22Rv1 (cell line): ENCODE measurements around the gene HOXC12.

ENCODE experiments used
- H3K27ac ChIP-seq: fragments of 450-650 bp; 2 replicates; pipeline ENCODE4 v1.5.1; 2017
- ZFX ChIP-seq: fragments of 450-650 bp; IDR thresholded peaks from 2 replicates; pipeline ENCODE4 v1.6.1; 2017; ENCODE audit warnings: antibody characterized with exemption, borderline replicate concordance
- TF ChIP-seq, protein P1 (sequence below): fragments of 450-650 bp; IDR thresholded peaks from 2 replicates; pipeline ENCODE4 v1.5.1; 2017; ENCODE audit warnings: mild to moderate bottlenecking

HOXC12 gene

DNA sequence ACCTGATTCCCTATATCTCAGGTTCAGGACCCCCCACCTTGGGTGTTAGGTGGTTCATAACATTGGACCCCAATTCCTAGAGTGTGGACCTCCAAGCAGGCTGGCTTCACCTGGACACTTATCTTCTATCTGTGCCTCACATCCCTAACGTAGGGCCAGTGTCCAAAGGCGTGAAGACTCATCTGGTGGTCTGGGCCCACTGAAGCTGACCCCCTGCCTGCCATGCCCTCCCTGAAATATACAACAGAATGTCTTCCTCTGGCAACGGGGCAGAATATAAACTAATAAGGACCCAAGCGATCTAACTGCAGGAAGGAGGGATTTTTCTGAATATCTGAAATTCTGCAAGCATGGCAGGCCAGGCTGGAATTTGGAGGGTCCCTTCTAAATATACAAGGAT is 10.5 kb upstream of the HOXC12 start:
- no peak for TF ChIP-seq ZFX
- TF ChIP-seq, protein P1, sequence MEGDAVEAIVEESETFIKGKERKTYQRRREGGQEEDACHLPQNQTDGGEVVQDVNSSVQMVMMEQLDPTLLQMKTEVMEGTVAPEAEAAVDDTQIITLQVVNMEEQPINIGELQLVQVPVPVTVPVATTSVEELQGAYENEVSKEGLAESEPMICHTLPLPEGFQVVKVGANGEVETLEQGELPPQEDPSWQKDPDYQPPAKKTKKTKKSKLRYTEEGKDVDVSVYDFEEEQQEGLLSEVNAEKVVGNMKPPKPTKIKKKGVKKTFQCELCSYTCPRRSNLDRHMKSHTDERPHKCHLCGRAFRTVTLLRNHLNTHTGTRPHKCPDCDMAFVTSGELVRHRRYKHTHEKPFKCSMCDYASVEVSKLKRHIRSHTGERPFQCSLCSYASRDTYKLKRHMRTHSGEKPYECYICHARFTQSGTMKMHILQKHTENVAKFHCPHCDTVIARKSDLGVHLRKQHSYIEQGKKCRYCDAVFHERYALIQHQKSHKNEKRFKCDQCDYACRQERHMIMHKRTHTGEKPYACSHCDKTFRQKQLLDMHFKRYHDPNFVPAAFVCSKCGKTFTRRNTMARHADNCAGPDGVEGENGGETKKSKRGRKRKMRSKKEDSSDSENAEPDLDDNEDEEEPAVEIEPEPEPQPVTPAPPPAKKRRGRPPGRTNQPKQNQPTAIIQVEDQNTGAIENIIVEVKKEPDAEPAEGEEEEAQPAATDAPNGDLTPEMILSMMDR, result no peak
- H3K27ac ChIP-seq, result no peak overlapping the region

DNA sequence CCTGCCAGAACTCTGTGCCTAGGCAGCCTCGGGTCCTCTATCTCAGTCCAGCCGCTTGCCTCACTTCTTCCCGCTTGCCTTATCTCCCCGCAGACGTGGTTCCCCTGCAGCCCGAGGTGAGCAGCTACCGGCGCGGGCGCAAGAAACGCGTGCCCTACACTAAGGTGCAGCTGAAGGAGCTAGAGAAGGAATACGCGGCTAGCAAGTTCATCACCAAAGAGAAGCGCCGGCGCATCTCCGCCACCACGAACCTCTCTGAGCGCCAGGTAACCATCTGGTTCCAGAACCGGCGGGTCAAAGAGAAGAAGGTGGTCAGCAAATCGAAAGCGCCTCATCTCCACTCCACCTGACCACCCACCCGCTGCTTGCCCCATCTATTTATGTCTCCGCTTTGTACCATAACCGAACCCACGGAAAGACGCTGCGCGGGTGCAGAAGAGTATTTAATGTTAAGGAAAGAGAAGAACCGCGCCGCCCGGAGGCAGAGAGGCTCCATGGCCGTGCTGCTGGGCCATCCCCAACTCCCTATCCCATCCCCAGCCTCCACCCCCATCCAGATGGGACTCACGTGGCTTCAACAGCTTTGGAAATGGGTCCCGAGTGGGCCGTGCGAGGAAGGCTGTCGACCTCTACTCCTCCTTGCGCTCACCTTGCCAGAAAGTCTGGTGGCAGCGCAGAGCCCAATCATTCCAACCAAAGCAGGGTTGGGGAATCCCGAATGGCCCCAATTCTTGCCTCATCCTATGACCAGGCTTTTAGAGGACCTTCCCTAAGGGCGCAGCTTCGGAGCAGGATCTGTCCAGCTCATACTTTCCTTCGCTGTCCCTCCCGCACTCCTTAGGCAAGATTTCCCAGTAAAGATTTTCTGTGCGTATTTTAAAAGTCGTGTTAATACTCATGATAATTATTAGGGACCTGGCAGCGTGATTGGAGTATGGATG is 9.5 kb upstream of the HOXC12 start:
- TF ChIP-seq ZFX, result no peak
- TF ChIP-seq, protein P1, result no peak
- H3K27ac ChIP-seq, result no peak overlapping the region

DNA sequence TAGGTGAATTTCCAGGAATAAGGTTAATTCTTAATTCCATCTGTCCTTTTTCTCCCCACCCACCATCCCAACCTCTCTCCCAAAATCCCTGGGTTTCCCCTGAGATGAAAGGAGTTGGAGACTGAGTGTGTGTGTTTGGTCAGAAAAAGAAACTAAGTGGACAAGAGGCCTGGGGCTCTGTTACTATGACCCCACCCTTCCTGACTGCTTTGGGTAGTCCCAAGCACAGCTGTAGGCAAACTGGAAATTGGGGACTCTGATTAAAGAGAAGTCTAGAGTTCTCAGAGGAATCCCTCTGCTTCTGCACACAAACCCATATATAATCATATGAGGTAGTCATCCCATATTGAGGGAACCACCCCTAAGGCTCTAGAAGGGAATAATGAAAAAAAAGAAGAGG is 7.0 kb upstream of the HOXC12 start:
- TF ChIP-seq, protein P1, result no peak
- no peak for TF ChIP-seq ZFX
- no peak overlapping the region for H3K27ac ChIP-seq

DNA sequence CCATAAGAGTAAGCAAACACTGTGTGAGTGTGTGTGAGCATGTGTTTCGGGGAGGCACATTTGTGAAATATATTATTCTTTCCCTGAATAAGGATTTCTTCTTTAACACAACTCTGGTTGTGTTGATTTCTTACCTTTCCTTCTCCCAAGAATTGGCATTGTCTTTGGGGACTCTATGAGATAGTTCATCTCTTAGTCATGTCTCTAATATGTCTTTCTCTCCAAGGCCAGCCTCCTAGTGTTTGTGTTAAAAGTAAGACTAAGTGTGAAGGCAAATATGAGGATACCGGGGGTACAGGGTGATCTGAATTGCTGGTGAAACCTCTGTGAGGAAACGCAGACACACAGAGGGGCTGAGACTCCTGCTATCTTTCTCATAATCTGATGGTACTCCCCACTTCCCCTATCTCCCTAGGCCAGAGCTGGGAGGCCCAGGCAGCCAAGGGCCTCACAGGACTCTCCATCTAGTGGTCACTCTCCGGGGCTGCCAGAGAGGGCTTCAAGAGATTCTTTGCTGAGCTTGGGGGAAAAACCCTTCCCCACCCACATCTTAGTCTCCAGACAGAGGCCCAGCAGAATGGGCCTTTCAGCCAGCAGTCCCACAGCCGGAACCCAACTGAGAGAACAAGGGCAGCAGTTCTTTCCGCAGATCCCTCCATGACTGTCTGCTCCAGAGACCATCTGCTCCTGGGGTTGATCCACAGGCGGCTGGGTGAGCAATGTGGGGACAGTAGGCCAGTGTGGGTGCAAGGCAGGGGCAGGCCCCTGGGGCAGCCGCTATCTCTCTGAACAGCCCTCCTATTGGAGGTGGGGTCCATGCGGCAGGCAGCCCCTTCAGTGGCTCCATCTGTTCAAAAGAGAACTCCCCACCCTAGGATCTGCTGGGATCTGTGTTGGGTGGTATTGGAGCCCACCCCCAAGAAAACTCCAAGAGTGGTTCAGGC is 5.8 kb upstream of the HOXC12 start:
- TF ChIP-seq, protein P1, result no peak; the same call in 1 of the 2 replicates
- H3K27ac ChIP-seq, result peak overlapping the region; percentile 66

DNA sequence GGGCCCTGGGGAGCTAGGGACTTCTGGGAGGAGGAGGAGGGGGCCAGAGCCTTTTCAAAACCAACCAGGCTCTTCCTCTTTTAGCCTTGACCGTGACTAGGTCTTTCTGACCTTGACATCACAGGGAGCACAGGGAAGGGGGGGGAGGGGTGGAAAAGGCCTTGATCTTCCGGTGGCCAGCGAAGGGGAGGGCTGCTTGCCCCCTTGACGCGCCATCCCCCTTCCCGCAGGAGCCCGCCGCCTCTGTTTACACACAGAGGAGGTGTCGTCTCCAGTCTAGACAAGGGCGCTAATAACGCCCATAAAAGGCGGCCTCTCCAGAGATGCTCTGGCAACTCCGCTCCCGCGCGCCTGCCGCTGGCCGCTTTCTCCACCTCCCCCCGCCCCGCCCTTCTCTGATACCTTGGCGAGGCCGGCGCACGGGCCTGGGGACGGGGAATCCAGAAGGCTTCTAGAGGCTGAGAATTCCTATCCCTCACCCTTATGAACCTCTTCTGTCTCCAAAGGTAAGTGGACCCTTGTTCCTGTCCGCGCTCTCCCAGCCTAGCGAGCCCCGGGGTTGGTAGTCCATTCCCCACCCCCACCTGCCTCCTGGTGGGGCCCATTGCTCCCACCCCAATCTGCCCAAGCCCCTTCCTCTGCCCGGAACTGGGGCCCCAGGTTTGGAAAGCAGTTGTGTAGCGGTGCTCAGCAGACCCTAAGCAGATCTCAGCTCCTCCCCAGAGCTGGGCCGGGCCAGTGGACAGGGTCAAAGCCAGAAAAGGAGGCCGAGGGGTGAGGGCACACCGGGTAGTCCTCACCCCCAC is 4.9 kb upstream of the HOXC12 start:
- TF ChIP-seq, protein P1, result no peak
- TF ChIP-seq ZFX, result no peak
- H3K27ac ChIP-seq, result peak overlapping the region; percentile 66

DNA sequence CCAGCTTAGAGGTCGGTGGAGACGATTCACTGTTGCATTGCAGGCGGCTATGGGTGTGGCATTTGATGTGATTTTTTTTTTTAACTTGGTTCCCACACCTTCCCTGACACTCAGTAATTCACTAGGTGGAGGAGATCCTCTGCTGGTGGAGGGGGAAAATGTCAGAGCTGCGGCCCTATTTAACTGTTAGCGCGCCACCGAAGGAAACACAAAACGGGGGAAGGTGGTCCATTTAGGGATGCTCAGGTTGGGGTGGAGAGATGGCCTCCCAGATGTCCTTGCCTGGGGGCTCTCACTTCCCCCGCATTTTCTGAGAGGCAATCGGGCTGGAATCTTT is 4.3 kb upstream of the HOXC12 start:
- peak overlapping the region; percentile 66 for H3K27ac ChIP-seq
- TF ChIP-seq ZFX, result no peak
- TF ChIP-seq, protein P1, result peak; percentile 79
